Naive thymus-derived CD4-positive, alpha-beta T cell (primary cell): ENCODE measurements around the gene GRK5. TPM values are rescaled to one million over a fixed set of nuclear protein-coding genes. Genes with fewer than 3 reads are reported as not detected.

Experiments
- ATAC-seq: fragments of 150-1000 bp; cut with Tn5 transposase; 2 replicates; pipeline ENCODE4 v1.10.0; 2021; ENCODE audit warnings: mild to moderate bottlenecking, moderate library complexity
- CTCF ChIA-PET: fragments of 350-600 bp; sonication (Branson Sonifier 250); formaldehyde crosslinking; loops from one replicate; lab custom pipeline; 2021; ENCODE audit warnings: antibody characterized with exemption; lab: Charles Lee
- POLR2A ChIA-PET: fragments of 350-600 bp; sonication (Branson Sonifier 250); formaldehyde crosslinking; loops from one replicate; lab custom pipeline; 2021; ENCODE audit warnings: antibody characterized with exemption, inconsistent platforms; lab: Charles Lee
- DNase-seq, 9 donors: peaks; one replicate each; pipeline versions ENCODE4 v3.0.0 to v3.0.0-alpha.2; 2020 to 2022; ENCODE audit warnings: mixed read lengths in 1 of 9
- H3K27ac ChIP-seq: one replicate; pipeline ENCODE4 v1.7.0; 2013; ENCODE audit warnings: mild to moderate bottlenecking, low read depth, low read length, moderate library complexity
- H3K27me3 ChIP-seq, 2 donors: one replicate each; pipeline ENCODE4 v1.7.0; 2013; ENCODE audit warnings: low read length in 2 of 2, mild to moderate bottlenecking in 2 of 2, moderate library complexity in 2 of 2; ENCODE audit not compliant: control insufficient read depth in 2 of 2, insufficient read depth in 2 of 2
- H3K36me3 ChIP-seq, 3 experiments: 1 replicate in 2 of 3; 2 replicates in 1 of 3; pipeline ENCODE4 v1.7.0; 2013; ENCODE audit warnings: low read length in 3 of 3, mild to moderate bottlenecking in 3 of 3, moderate library complexity in 1 of 3; ENCODE audit not compliant: insufficient read depth in 3 of 3, control insufficient read depth in 2 of 3
- H3K4me1 ChIP-seq, 2 donors: one replicate each; pipeline ENCODE4 v1.7.0; 2013; ENCODE audit warnings: low read length in 2 of 2, mild to moderate bottlenecking in 2 of 2, moderate library complexity in 1 of 2; ENCODE audit not compliant: control insufficient read depth in 2 of 2, insufficient read depth in 2 of 2
- H3K4me3 ChIP-seq: 2 replicates; pipeline ENCODE4 v1.7.0; 2013; ENCODE audit warnings: mild to moderate bottlenecking, low read length
- H3K9me3 ChIP-seq, 3 experiments: 1 replicate in 2 of 3; 2 replicates in 1 of 3; pipeline ENCODE4 v1.7.0; 2013; ENCODE audit warnings: low read length in 3 of 3; ENCODE audit not compliant: control insufficient read depth in 2 of 3
- H3K27ac Mint-ChIP-seq, 9 donors: one replicate each; pipeline ENCODE4 v1.8.0; 2020 to 2022; ENCODE audit warnings: mixed read lengths in 9 of 9, mild to moderate bottlenecking in 8 of 9, moderate library complexity in 5 of 9, inconsistent platforms in 2 of 9
- H3K27me3 Mint-ChIP-seq, 5 donors: one replicate each; pipeline ENCODE4 v1.8.0; 2021 to 2022; ENCODE audit warnings: mixed read lengths in 5 of 5, mild to moderate bottlenecking in 1 of 5
- H3K36me3 Mint-ChIP-seq, 5 donors: one replicate each; pipeline ENCODE4 v1.8.0; 2020 to 2022; ENCODE audit warnings: mixed read lengths in 5 of 5, mild to moderate bottlenecking in 3 of 5, inconsistent platforms in 1 of 5
- H3K4me1 Mint-ChIP-seq, 7 donors: one replicate each; pipeline ENCODE4 v1.8.0; 2020 to 2022; ENCODE audit warnings: mixed read lengths in 7 of 7, mild to moderate bottlenecking in 3 of 7, inconsistent platforms in 1 of 7
- H3K4me3 Mint-ChIP-seq, 10 donors: one replicate each; pipeline ENCODE4 v1.8.0; 2020 to 2022; ENCODE audit warnings: mild to moderate bottlenecking in 10 of 10, mixed read lengths in 10 of 10, moderate library complexity in 6 of 10, inconsistent platforms in 2 of 10
- H3K9me3 Mint-ChIP-seq, 11 donors: one replicate each; pipeline ENCODE4 v1.8.0; 2020 to 2022; ENCODE audit warnings: mixed read lengths in 11 of 11, mild to moderate bottlenecking in 4 of 11, inconsistent platforms in 1 of 11, moderate library complexity in 1 of 11
- intact Hi-C, 2 donors: fragments of 100-400 bp; cut with micrococcal nuclease; formaldehyde crosslinking; loops; one replicate each; pipeline ENCODE4 v1.15.1; 2023
- polyA plus RNA-seq, 2 donors: library from polyadenylated mRNA; unstranded; fragments of 300-500 nt; fragmentation: Illumina TruSeq; gene quantifications; one replicate each; pipeline ENCODE4 v1.2.3, GENCODE V29; 2021
- total RNA-seq, 6 experiments: library from RNA in 5 of 6; stranded (reverse) in 5 of 6; gene quantifications; 1 replicate in 5 of 6; 2 replicates in 1 of 6; pipeline ENCODE4 v1.2.3 and lab custom pipeline; 2021 to 2026

The GRK5 gene
- total and polyA plus RNA-seq, 7 experiments from 2014 or later, result 16.4 to 45.2 (median 30.3) TPM

DNA sequence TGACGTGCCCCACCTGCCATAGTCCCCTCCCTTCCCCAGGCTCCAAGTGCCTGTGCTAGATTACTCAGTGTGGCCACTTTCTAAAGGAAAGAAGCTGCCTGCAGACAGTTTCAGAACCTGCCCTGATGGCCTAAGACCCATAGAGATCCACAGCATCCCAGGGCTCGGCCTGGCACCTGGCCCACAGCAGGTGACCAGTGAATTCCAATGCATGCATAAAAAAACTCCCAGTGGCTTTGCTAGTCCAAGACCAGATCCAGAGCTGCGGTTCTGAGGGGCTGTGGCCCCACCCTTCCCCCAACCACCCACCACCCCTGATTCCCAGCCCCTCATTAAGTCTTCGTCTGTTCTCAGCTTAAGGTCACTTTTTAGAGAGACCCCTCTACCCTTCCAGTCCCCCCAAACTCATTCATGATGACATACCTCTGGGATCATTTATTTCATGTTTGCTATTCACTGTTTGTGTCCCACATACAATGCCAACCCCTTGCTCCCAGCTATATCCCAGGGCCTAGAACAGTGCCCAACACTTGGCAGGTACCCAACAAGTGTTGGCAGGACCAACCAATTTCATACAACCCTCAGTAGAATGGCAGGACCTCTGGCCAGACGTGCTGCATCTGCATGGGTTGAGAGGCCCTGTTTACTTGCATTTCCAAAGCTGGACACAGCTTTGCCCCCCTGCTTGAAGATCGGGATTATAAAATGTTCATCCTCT lies 217.0 kb downstream of the GRK5 start:
- ChIA-PET CTCF (interaction anchor here (0.6 kb wide), 3 partner anchors 79 to 155 kb away, joined by 3 to 4 read pairs (median 3); no protein-coding TSS in a partner anchor), POLR2A (interaction anchor here (0.6 kb wide), 1 partner anchor 112 kb away, joined by 5 read pairs; no protein-coding TSS in a partner anchor)
- no peaks in the 10 kb centered on the region for H3K27me3 Mint-ChIP-seq
- H3K36me3 ChIP-seq, result peaks cover 0 to 71% (median 17%) of the 10 kb centered on the region in 3 experiments
- peak overlapping the region in 2 of 9 donors; percentile 72 to 76 for H3K27ac Mint-ChIP-seq
- peaks cover 0 to 16% of the 10 kb centered on the region in 2 donors for H3K4me1 ChIP-seq
- no peaks in the 10 kb centered on the region for H3K9me3 Mint-ChIP-seq
- peaks cover 13 to 23% (median 17%) of the 10 kb centered on the region in 5 donors for H3K36me3 Mint-ChIP-seq
- H3K4me1 Mint-ChIP-seq, result peaks cover 0 to 13% (median 12%) of the 10 kb centered on the region in 7 donors
- H3K4me3 ChIP-seq, result no peak overlapping the region
- DNase-seq, result no peak
- no peak overlapping the region for H3K27ac ChIP-seq
- no peak for ATAC-seq
- intact Hi-C loops, result no loop called here
- no peaks in the 10 kb centered on the region for H3K27me3 ChIP-seq
- H3K9me3 ChIP-seq, result no peaks in the 10 kb centered on the region
- no peak overlapping the region for H3K4me3 Mint-ChIP-seq

DNA sequence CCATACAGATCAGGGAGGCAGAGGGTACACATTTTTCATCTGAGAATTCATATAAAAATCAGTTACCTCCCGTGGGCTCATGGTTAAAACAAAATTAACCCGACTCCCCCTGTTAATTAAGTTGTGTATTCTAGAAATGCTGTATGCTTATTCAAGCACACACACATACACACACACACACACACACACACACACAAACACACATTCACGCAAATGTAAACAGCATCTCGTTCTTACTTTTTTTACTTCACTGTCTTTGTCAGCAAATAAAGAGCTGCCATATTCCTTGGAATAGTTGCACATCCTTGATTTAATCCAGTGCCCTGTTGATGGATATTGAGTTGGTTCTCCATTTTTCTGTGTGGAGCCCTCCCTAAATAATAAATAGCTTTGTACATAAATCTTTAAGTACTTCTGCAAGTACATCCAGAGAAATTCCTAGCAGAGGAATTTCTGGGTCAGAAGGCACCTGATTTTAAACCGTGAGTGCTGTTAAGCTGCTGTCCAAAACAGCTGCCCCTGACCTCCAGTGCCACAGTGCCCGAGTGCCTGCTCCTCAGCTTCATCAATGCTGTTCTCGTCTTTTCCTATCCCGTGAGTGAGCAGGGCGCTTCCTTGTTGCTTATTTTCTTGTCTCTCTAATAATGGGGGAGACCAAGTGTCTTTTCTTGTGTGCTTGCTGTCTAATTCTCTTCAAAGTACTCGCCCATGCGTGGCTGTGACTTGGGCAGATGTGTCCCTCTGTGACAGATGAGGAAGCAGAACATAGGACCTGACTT lies 217.9 kb downstream of the GRK5 start:
- no peak overlapping the region for H3K4me3 Mint-ChIP-seq
- no peak for ATAC-seq
- peaks cover 0 to 73% (median 14%) of the 10 kb centered on the region in 3 experiments for H3K36me3 ChIP-seq
- DNase-seq, result no peak
- H3K4me1 Mint-ChIP-seq, result peaks cover 0 to 17% (median 14%) of the 10 kb centered on the region in 7 donors
- H3K27me3 Mint-ChIP-seq, result no peaks in the 10 kb centered on the region
- H3K4me3 ChIP-seq, result no peak overlapping the region
- no peak overlapping the region for H3K27ac ChIP-seq
- intact Hi-C loops, result no loop called here
- no peaks in the 10 kb centered on the region for H3K27me3 ChIP-seq
- CTCF ChIA-PET, result interaction anchor here (0.6 to 1.7 kb wide), 3 partner anchors 118 to 219 kb away, joined by 3 to 5 read pairs (median 4); partner anchors contain the start of gene RGS10
- H3K27ac Mint-ChIP-seq, result peak overlapping the region in 2 of 9 donors; percentile 62 to 87
- no peaks in the 10 kb centered on the region for H3K9me3 ChIP-seq
- peaks cover 13 to 26% (median 17%) of the 10 kb centered on the region in 5 donors for H3K36me3 Mint-ChIP-seq
- no peaks in the 10 kb centered on the region for H3K9me3 Mint-ChIP-seq
- peaks cover 0 to 19% of the 10 kb centered on the region in 2 donors for H3K4me1 ChIP-seq
- POLR2A ChIA-PET, result interaction anchor here (0.6 kb wide), 1 partner anchor 215 kb away, joined by 3 read pairs; no protein-coding TSS in a partner anchor

DNA sequence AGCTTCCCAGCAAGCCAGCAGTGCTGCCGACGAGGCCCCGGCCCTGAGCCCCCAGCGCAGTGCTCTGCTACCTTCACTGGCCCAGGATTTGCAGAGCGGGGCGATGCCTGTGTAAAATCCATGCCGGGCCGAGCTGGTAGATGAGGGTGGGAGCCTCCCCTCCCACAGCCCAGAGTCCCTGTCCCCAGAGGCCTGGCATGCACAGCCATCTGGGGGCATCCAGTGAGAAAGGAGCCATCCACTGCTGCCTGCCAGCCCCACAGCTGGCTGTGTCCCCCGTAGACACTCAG lies 218.5 kb downstream of the GRK5 start:
- Histone ChIP-seq H3K4me1 (peaks cover 0 to 19% of the 10 kb centered on the region in 2 donors), H3K4me3 (no peak overlapping the region), H3K9me3 (no peaks in the 10 kb centered on the region), H3K27ac (no peak overlapping the region), H3K27me3 (no peaks in the 10 kb centered on the region), H3K36me3 (peaks cover 0 to 78% (median 14%) of the 10 kb centered on the region in 3 experiments)
- Mint-ChIP-seq H3K36me3 (peaks cover 13 to 30% (median 19%) of the 10 kb centered on the region in 5 donors), H3K27ac (peak overlapping the region in 1 of 9 donors; percentile 62), H3K9me3 (no peaks in the 10 kb centered on the region), H3K4me3 (no peak overlapping the region), H3K27me3 (no peaks in the 10 kb centered on the region), H3K4me1 (peaks cover 0 to 17% (median 14%) of the 10 kb centered on the region in 7 donors)
- CTCF ChIA-PET, result interaction anchor here (1.0 to 1.7 kb wide), 2 partner anchors 117 to 220 kb away, joined by 4 to 5 read pairs; partner anchors contain the start of gene RGS10
- intact Hi-C loops, result no loop called here
- no peak for ATAC-seq
- DNase-seq, result no peak
- POLR2A ChIA-PET, result no interaction called here

DNA sequence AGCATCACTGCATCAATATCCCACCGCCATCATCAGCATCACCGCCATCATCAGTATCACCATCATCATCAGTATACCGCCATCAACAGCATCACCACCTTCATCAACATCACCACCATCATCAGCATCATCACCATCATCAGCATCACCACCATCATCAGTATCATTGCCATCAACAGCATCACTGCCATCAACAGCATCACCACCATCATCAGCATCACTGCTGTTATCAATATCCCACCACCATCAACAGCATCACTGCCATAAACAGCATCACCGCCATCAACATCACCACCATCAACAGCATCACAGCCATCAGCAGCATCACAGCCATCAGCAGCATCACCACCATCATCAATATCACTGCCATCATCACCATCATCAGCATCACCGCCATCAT lies 219.3 kb downstream of the GRK5 start:
- ChIA-PET POLR2A (no interaction called here), CTCF (no interaction called here)
- peaks cover 13 to 26% (median 19%) of the 10 kb centered on the region in 5 donors for H3K36me3 Mint-ChIP-seq
- H3K4me3 ChIP-seq, result no peak overlapping the region
- H3K4me1 ChIP-seq, result peaks cover 0 to 19% of the 10 kb centered on the region in 2 donors
- H3K4me3 Mint-ChIP-seq, result no peak overlapping the region
- H3K27me3 ChIP-seq, result no peaks in the 10 kb centered on the region
- peaks cover 0 to 76% (median 14%) of the 10 kb centered on the region in 3 experiments for H3K36me3 ChIP-seq
- H3K4me1 Mint-ChIP-seq, result peaks cover 0 to 17% (median 14%) of the 10 kb centered on the region in 7 donors
- H3K27ac ChIP-seq, result no peak overlapping the region
- H3K27me3 Mint-ChIP-seq, result no peaks in the 10 kb centered on the region
- ATAC-seq (no peak), DNase-seq (no peak)
- no peaks in the 10 kb centered on the region for H3K9me3 ChIP-seq
- no peak overlapping the region for H3K27ac Mint-ChIP-seq
- H3K9me3 Mint-ChIP-seq, result no peaks in the 10 kb centered on the region
- intact Hi-C loops, result no loop called here

DNA sequence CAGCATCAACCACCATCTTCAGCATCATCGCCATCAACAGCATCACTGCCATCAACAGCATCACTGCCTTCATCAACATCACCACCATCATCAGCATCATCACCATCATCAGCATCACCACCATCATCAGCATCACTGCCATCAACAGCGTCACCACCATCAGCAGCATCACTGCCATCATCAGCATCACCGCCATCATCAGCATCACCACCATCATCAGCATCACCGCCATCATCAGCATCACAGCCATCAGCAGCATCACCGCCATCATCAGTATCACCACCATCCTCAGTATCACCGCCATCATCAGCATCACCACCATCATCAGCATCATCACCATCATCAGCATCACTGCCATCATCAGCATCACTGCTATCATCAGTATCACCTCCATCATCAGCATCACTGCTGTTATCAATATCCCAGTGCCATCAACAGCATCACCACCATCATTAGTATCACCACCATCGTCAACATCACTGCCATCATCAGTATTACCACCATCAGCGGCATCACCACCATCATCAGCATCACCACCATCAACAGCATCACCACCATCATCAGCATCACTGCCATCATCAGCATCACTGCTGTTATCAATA lies 220.0 kb downstream of the GRK5 start:
- no peak overlapping the region for H3K4me3 Mint-ChIP-seq
- no peak overlapping the region for H3K27ac Mint-ChIP-seq
- intact Hi-C loops, result no loop called here
- peaks cover 0 to 19% of the 10 kb centered on the region in 2 donors for H3K4me1 ChIP-seq
- H3K27ac ChIP-seq, result no peak overlapping the region
- no peaks in the 10 kb centered on the region for H3K27me3 Mint-ChIP-seq
- ChIA-PET POLR2A (no interaction called here), CTCF (no interaction called here)
- peaks cover 14 to 31% (median 23%) of the 10 kb centered on the region in 5 donors for H3K36me3 Mint-ChIP-seq
- no peak for DNase-seq
- peaks cover 0 to 83% (median 14%) of the 10 kb centered on the region in 3 experiments for H3K36me3 ChIP-seq
- no peaks in the 10 kb centered on the region for H3K27me3 ChIP-seq
- peaks cover 0 to 17% (median 14%) of the 10 kb centered on the region in 7 donors for H3K4me1 Mint-ChIP-seq
- ATAC-seq, result no peak
- H3K9me3 Mint-ChIP-seq, result no peaks in the 10 kb centered on the region
- no peak overlapping the region for H3K4me3 ChIP-seq
- H3K9me3 ChIP-seq, result no peaks in the 10 kb centered on the region

GRCh38 chr10:119428789-119429188 lies 221.4 kb downstream of the GRK5 start:
- no peak overlapping the region for H3K27ac ChIP-seq
- no peaks in the 10 kb centered on the region for H3K9me3 ChIP-seq
- no peak for DNase-seq
- ChIA-PET CTCF (interaction anchor here (1.3 kb wide), 1 partner anchor 17 kb away, joined by 5 read pairs; no protein-coding TSS in a partner anchor), POLR2A (no interaction called here)
- ATAC-seq, result no peak
- peak overlapping the region in 2 of 9 donors; percentile 21 to 43 for H3K27ac Mint-ChIP-seq
- H3K27me3 Mint-ChIP-seq, result no peaks in the 10 kb centered on the region
- H3K4me3 ChIP-seq, result no peak overlapping the region
- H3K36me3 Mint-ChIP-seq, result peaks cover 14 to 42% (median 34%) of the 10 kb centered on the region in 5 donors
- H3K4me1 Mint-ChIP-seq, result peaks cover 0 to 17% (median 14%) of the 10 kb centered on the region in 7 donors
- H3K4me1 ChIP-seq, result peaks cover 0 to 19% of the 10 kb centered on the region in 2 donors
- intact Hi-C loops, result no loop called here
- H3K9me3 Mint-ChIP-seq, result peaks cover 0 to 4% (median 0%) of the 10 kb centered on the region in 11 donors
- H3K4me3 Mint-ChIP-seq, result peak overlapping the region in 5 of 10 donors; percentile 4 to 51 (median 40)
- no peaks in the 10 kb centered on the region for H3K27me3 ChIP-seq
- H3K36me3 ChIP-seq, result peaks cover 0 to 77% (median 14%) of the 10 kb centered on the region in 3 experiments
